BE2C (cell line): Measurements from ENCODE around the gene GSS.

ENCODE experiments used
- DNase-seq: peaks from one replicate; pipeline ENCODE4 v3.0.0-alpha.2; 2020
- H3K27me3 ChIP-seq: fragments of 250-450 bp; sonication (Bioruptor Pico); 2 replicates; pipeline ENCODE4 v1.5.1; 2020; ENCODE audit warnings: mild to moderate bottlenecking
- H3K36me3 ChIP-seq: fragments of 250-450 bp; sonication (Bioruptor Pico); 2 replicates; pipeline ENCODE4 v1.5.1; 2020; ENCODE audit warnings: mild to moderate bottlenecking
- H3K4me1 ChIP-seq: fragments of 250-450 bp; sonication (Bioruptor Pico); 2 replicates; pipeline ENCODE4 v1.5.1; 2020
- H3K4me3 ChIP-seq: 2 replicates; pipeline ENCODE4 v1.5.1; 2011; ENCODE audit warnings: low read depth, low read length
- H3K9me3 ChIP-seq: fragments of 250-450 bp; sonication (Bioruptor Pico); 2 replicates; pipeline ENCODE4 v1.5.1; 2020
- CTCF ChIP-seq: IDR thresholded peaks from 2 replicates; pipeline ENCODE4 v1.5.1; 2012; ENCODE audit warnings: mild to moderate bottlenecking, low read depth, low read length

The GSS gene

DNA sequence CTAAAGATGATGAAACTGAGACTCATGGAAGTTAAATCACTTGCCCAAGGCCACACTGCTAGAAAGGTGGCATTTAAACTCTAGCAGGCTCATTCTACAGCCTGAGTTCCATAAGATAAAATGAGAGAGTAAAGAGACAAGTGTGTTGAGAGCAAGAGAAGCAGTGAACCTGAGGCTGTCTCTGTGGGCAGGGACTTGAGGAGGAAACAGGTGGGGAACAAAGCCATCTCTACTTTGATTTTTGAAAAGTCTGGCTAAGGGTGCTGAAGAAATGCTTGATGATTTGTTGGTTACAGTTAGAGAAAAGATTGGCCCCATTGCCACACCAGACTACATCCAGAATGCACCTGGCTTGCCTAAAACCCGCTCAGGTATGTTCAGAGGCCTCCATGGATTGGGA is 29.0 kb downstream of the GSS start:
- peaks cover 10% of the 10 kb centered on the region for H3K36me3 ChIP-seq
- TF ChIP-seq CTCF: no peak
- H3K9me3 ChIP-seq: no peaks in the 10 kb centered on the region

DNA sequence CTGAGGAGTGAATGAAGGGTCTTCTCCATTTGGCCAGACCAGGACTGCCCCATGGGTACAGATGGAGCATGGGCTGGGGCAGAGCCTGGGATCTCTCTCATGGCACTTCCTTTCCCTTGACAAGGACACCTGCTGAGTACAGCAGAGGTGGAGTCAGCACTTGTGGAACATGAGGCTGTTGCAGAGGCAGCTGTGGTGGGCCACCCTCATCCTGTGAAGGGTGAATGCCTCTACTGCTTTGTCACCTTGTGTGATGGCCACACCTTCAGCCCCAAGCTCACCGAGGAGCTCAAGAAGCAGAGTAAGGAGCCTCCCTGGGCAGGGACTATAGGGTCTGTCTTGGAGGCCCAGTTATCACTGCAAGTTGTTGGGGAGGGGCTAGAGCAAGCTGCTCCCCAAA is 29.6 kb downstream of the GSS start:
- Histone ChIP-seq H3K4me3 (no peak overlapping the region), H3K36me3 (peaks cover 9% of the 10 kb centered on the region), H3K9me3 (no peaks in the 10 kb centered on the region), H3K27me3 (no peaks in the 10 kb centered on the region), H3K4me1 (no peaks in the 10 kb centered on the region)
- no peak for TF ChIP-seq CTCF
- DNase-seq: no peak

More for the DNA sequence above, 29.0 kb downstream of the GSS start:
- Histone ChIP-seq H3K27me3 (no peaks in the 10 kb centered on the region), H3K4me1 (no peaks in the 10 kb centered on the region), H3K4me3 (no peak overlapping the region)
- DNase-seq: no peak

GRCh38 chr20:34925341-34925740 is 30.3 kb downstream of the GSS start:
- DNase-seq: no peak
- Histone ChIP-seq H3K9me3 (no peaks in the 10 kb centered on the region), H3K36me3 (peaks cover 7% of the 10 kb centered on the region), H3K4me1 (no peaks in the 10 kb centered on the region), H3K4me3 (no peak overlapping the region), H3K27me3 (no peaks in the 10 kb centered on the region)
- no peak for TF ChIP-seq CTCF

DNA sequence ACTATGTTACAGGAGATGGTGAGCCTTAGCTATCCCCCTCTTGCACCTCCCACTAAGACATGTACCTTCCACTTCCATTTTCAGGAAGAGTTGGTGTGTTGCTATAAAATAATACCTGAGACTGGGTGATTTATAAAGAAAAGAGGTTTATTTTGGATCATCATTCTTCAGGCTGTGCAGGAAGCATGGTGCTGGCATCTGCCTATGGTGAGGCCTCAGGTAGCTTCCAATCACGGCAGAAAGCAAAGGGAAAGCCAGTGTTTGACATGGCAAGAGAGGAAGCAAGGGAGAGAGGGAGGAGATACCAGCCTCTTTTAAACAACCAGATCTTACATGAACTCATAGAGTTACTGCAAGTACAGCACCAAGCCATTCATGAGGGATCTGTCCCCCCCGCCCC is 32.2 kb downstream of the GSS start:
- no peak for TF ChIP-seq CTCF
- no peaks in the 10 kb centered on the region for H3K9me3 ChIP-seq
- H3K36me3 ChIP-seq: no peaks in the 10 kb centered on the region; the same call in 1 of the 2 replicates
- H3K4me1 ChIP-seq: no peaks in the 10 kb centered on the region
- DNase-seq: no peak
- no peak overlapping the region for H3K4me3 ChIP-seq
- H3K27me3 ChIP-seq: no peaks in the 10 kb centered on the region

DNA sequence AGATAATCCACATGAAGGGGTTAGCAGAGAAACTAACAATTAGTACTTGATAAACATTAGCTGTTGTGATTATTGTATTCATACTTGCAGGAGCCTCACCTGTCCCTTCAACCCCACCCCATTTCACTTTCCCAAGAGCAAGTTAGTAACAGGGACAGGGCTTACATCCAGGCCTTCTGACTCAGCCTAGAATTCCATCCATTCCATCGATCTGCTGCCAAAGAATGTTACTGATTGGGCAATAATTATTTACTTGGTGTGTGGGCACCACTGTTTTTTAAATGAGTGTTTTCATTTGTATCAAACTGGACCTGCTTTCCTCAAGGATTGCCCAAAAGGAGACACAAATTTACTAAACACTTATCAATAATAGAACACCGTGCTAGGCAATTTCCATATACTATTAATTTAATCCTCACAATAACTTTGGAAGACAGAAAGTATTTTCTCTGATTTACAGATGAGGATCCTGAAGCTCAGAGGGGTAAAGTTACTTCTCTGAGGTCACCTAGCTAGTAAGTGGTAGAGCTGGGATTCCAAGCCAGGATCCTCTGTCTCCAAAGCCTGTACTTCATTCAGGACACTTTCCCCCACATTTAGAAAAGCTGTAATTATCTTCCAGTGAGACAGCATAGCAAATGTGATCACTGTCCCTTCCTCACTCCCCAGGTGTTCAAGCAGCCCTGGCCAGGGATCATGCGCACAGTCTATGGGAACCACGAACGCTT is 32.8 kb downstream of the GSS start:
- no peaks in the 10 kb centered on the region for H3K27me3 ChIP-seq
- H3K36me3 ChIP-seq: no peaks in the 10 kb centered on the region; the same call in 1 of the 2 replicates
- no peak for TF ChIP-seq CTCF
- H3K4me1 ChIP-seq: no peaks in the 10 kb centered on the region
- no peak for DNase-seq
- H3K9me3 ChIP-seq: no peaks in the 10 kb centered on the region
- H3K4me3 ChIP-seq: no peak overlapping the region

DNA sequence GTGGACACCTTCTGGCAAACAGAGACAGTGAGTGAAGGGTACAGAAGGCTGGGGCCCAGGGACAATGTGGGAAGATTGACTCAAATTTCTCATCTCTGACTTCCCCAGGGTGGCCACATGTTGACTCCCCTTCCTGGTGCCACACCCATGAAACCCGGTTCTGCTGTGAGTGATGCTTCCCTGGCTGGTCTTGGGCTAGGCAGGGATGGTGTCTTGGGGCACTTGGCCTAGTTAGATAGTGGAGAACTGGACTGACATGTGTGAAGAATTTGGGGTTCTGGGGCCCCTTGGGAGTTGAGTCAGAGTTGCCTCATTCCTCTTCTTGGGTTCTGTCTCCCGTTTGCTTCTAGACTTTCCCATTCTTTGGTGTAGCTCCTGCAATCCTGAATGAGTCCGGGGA is 34.2 kb downstream of the GSS start:
- H3K4me3 ChIP-seq: no peak overlapping the region
- H3K36me3 ChIP-seq: no peaks in the 10 kb centered on the region
- H3K9me3 ChIP-seq: no peaks in the 10 kb centered on the region
- DNase-seq: no peak
- peaks cover 5% of the 10 kb centered on the region; the same call in 1 of the 2 replicates for H3K4me1 ChIP-seq
- no peaks in the 10 kb centered on the region for H3K27me3 ChIP-seq
- TF ChIP-seq CTCF: no peak
